HepG2 (cell line): ENCODE measurements around the gene CEBPA. TPM values are rescaled to one million over a fixed set of nuclear protein-coding genes. Genes with fewer than 3 reads are reported as not detected.

ENCODE experiments used
- HNF4A ChIP-seq: sonication (generic); formaldehyde crosslinking; IDR thresholded peaks from 2 replicates; pipeline ENCODE4 v1.4.0; 2020; ENCODE audit warnings: missing genetic modification reagents
- MEF2D ChIP-seq: sonication (generic); formaldehyde crosslinking; IDR thresholded peaks from 2 replicates; pipeline ENCODE4 v1.5.1; 2020; ENCODE audit warnings: mild to moderate bottlenecking, missing genetic modification reagents
- NONO ChIP-seq, 2 experiments: fragments of 450-650 bp in 1 of 2; sonication (generic) in 1 of 2; formaldehyde crosslinking in 1 of 2; IDR thresholded peaks in 1 of 2; conservative IDR thresholded peaks in 1 of 2; 2 replicates each; pipeline versions ENCODE4 v1.6.1 to v1.8.0; 2017 to 2022; ENCODE audit warnings: mild to moderate bottlenecking in 1 of 2, missing genetic modification reagents in 1 of 2, moderate library complexity in 1 of 2
- RBFOX2 ChIP-seq: fragments of 200-400 bp; formaldehyde crosslinking; IDR thresholded peaks from 2 replicates; pipeline ENCODE4 v1.6.1; 2017; ENCODE audit warnings: low read depth, mild to moderate bottlenecking, low read length
- SAFB2 ChIP-seq: sonication (generic); formaldehyde crosslinking; IDR thresholded peaks from 2 replicates; pipeline ENCODE4 v1.5.1; 2020; ENCODE audit warnings: missing genetic modification reagents, low read depth, mild to moderate bottlenecking, borderline replicate concordance
- SOX6 ChIP-seq, 2 experiments: fragments of 450-650 bp in 1 of 2; sonication (generic) in 1 of 2; formaldehyde crosslinking in 1 of 2; IDR thresholded peaks; 2 replicates each; pipeline versions ENCODE4 v1.4.0 to v1.6.1; 2017 to 2020; ENCODE audit warnings: antibody characterized with exemption in 1 of 2, mild to moderate bottlenecking in 1 of 2, missing genetic modification reagents in 1 of 2
- TBX2 ChIP-seq: sonication (generic); formaldehyde crosslinking; IDR thresholded peaks from 2 replicates; pipeline ENCODE4 v1.5.0; 2020; ENCODE audit warnings: missing genetic modification reagents, mild to moderate bottlenecking, borderline replicate concordance
- TCF7 ChIP-seq: sonication (generic); IDR thresholded peaks from 2 replicates; pipeline ENCODE4 v1.6.1; 2016; ENCODE audit warnings: antibody characterized with exemption, low read depth
- U2AF2 ChIP-seq: fragments of 200-400 bp; formaldehyde crosslinking; IDR thresholded peaks from 2 replicates; pipeline ENCODE4 v1.6.1; 2017; ENCODE audit warnings: low read depth, mild to moderate bottlenecking, low read length
- WIZ ChIP-seq: sonication (generic); formaldehyde crosslinking; IDR thresholded peaks from 2 replicates; pipeline ENCODE4 v1.5.1; 2020; ENCODE audit warnings: mild to moderate bottlenecking, missing genetic modification reagents
- ZBTB44 ChIP-seq: sonication (generic); formaldehyde crosslinking; IDR thresholded peaks from 2 replicates; pipeline ENCODE4 v1.4.0; 2020; ENCODE audit warnings: missing genetic modification reagents
- ZBTB8A ChIP-seq: sonication (generic); formaldehyde crosslinking; IDR thresholded peaks from 2 replicates; pipeline ENCODE4 v1.4.0; 2020; ENCODE audit warnings: mild to moderate bottlenecking, low read depth, missing genetic modification reagents, borderline replicate concordance
- ZNF224 ChIP-seq: sonication (generic); formaldehyde crosslinking; IDR thresholded peaks from 2 replicates; pipeline ENCODE4 v1.5.0; 2020; ENCODE audit warnings: mild to moderate bottlenecking, missing genetic modification reagents
- ZNF225 ChIP-seq: sonication (generic); formaldehyde crosslinking; IDR thresholded peaks from 2 replicates; pipeline ENCODE4 v1.4.0; 2020; ENCODE audit warnings: mild to moderate bottlenecking, missing genetic modification reagents
- ZNF317 ChIP-seq: sonication (generic); formaldehyde crosslinking; IDR thresholded peaks from 2 replicates; pipeline ENCODE4 v1.5.0; 2020; ENCODE audit warnings: mild to moderate bottlenecking, missing genetic modification reagents
- ZNF337 ChIP-seq: sonication (generic); formaldehyde crosslinking; IDR thresholded peaks from 2 replicates; pipeline ENCODE4 v1.5.1; 2020; ENCODE audit warnings: missing genetic modification reagents, low read depth, mild to moderate bottlenecking, borderline replicate concordance
- ZNF33A ChIP-seq: sonication (generic); formaldehyde crosslinking; IDR thresholded peaks from 2 replicates; pipeline ENCODE4 v1.5.1; 2020; ENCODE audit warnings: missing genetic modification reagents, mild to moderate bottlenecking, moderate library complexity, borderline replicate concordance
- ZNF430 ChIP-seq: sonication (generic); formaldehyde crosslinking; IDR thresholded peaks from 2 replicates; pipeline ENCODE4 v1.9.0; 2021; ENCODE audit warnings: mild to moderate bottlenecking, missing genetic modification reagents
- ZNF550 ChIP-seq: sonication (generic); formaldehyde crosslinking; IDR thresholded peaks from 2 replicates; pipeline ENCODE4 v1.4.0; 2020; ENCODE audit warnings: mild to moderate bottlenecking, missing genetic modification reagents, borderline replicate concordance
- ZNF740 ChIP-seq: sonication (generic); formaldehyde crosslinking; IDR thresholded peaks from 2 replicates; pipeline ENCODE4 v1.4.0; 2020; ENCODE audit warnings: missing genetic modification reagents
- ZNF780A ChIP-seq: sonication (generic); formaldehyde crosslinking; IDR thresholded peaks from 2 replicates; pipeline ENCODE4 v1.8.0; 2022; ENCODE audit warnings: mild to moderate bottlenecking, missing genetic modification reagents, moderate library complexity
- ZNF790 ChIP-seq: sonication (generic); formaldehyde crosslinking; IDR thresholded peaks from 2 replicates; pipeline ENCODE4 v1.8.0; 2022; ENCODE audit warnings: missing genetic modification reagents, mild to moderate bottlenecking, borderline replicate concordance
- polyA plus RNA-seq, 8 experiments: library from polyadenylated mRNA; depleted of rRNA in 3 of 8; stranded (reverse) in 7 of 8; unstranded in 1 of 8; fragments of >200 nt; fragmentation: Illumina TruSeq in 4 of 8; extraction: Trizol in 4 of 8; gene quantifications; 2 replicates each; pipeline versions ENCODE4 v1.2.1 to v1.2.3, GENCODE V29; 2011 to 2016; ENCODE audit warnings: low read depth in 4 of 8, missing spikeins in 1 of 8, mixed read lengths in 1 of 8; ENCODE audit not compliant: insufficient read depth in 1 of 8
- total RNA-seq, 5 experiments: library from RNA; depleted of rRNA; stranded (reverse); fragments of >200 nt; fragmentation: Illumina TruSeq; extraction: Trizol; gene quantifications; 2 replicates each; pipeline ENCODE4 v1.2.3, GENCODE V29; 2016; ENCODE audit warnings: low read depth in 1 of 5
- TF ChIP-seq, protein P1 (sequence below), 2 experiments: sonication (generic) in 1 of 2; formaldehyde crosslinking in 1 of 2; IDR thresholded peaks; 2 replicates each; pipeline versions ENCODE4 v1.4.0 to v1.6.1; 2018 to 2020; ENCODE audit warnings: missing genetic modification reagents in 2 of 2, borderline replicate concordance in 1 of 2, low read depth in 1 of 2, mild to moderate bottlenecking in 1 of 2, missing biosample characterization in 1 of 2
- TF ChIP-seq, protein P2 (sequence below): sonication (generic); formaldehyde crosslinking; IDR thresholded peaks from 2 replicates; pipeline ENCODE4 v1.5.0; 2020; ENCODE audit warnings: missing genetic modification reagents

CEBPA gene
- total and polyA plus RNA-seq, 2 of the 13 experiments (the other 11 are each of a cell fraction or from before 2014, with no cell fraction given), result 24.8 to 103 TPM

DNA sequence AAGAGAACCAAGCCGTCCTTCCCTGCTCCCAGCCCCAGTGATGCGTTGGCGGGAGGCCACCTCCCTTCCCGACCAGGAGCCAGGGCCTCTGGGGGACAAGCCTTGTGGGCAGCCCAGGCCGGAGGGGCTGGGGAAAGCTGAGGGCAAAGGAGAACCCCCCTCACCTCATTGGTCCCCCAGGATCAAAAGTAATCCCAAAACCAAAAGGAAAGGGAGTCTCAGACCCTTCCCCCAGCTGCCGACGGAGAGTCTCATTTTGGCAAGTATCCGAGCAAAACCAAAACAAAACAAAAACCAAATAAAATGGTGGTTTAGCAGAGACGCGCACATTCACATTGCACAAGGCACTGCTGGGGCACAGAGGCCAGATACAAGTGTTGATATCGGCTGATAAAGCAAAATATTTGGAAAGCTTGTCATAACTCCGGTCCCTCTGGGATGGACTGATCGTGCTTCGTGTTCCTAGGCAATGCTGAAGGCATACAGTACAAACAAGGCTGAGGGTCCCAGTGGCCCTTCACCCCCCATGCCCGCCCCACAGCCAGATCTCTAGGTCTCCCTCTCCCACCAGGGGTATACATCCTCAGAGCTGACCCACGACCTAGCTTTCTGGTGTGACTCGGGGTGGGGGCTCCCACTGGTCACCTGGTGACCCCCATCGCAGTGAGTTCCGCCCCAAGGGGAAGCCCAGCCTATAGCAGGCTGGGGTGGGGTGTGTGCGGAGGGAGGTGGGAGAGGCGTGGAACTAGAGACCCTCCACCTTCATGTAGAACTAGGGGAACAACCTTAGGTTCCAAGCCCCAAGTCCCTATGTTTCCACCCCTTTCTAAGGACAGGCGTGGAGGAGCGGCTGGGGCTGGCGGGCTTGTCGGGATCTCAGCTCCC, 2.1 kb downstream of the CEBPA start (continued):
- TF ChIP-seq U2AF2, result no peak
- TF ChIP-seq SAFB2, result no peak
- 0 out of 2 replicates have a peak, but pooled peaks have one; percentile 25 for TF ChIP-seq ZNF430 (CRISPR knock-in tag)
- TF ChIP-seq NONO (IDR thresholded peaks at IDR 0.05), result no peak
- peak; percentile 46; the same call in 1 of the 2 replicates for TF ChIP-seq NONO (CRISPR knock-in tag; conservative IDR thresholded peaks at IDR 0.05)
- TF ChIP-seq ZNF550 (CRISPR knock-in tag), result no peak
- peak; percentile 31; the same call in 1 of the 2 replicates for TF ChIP-seq RBFOX2
- TF ChIP-seq, protein P1, sequence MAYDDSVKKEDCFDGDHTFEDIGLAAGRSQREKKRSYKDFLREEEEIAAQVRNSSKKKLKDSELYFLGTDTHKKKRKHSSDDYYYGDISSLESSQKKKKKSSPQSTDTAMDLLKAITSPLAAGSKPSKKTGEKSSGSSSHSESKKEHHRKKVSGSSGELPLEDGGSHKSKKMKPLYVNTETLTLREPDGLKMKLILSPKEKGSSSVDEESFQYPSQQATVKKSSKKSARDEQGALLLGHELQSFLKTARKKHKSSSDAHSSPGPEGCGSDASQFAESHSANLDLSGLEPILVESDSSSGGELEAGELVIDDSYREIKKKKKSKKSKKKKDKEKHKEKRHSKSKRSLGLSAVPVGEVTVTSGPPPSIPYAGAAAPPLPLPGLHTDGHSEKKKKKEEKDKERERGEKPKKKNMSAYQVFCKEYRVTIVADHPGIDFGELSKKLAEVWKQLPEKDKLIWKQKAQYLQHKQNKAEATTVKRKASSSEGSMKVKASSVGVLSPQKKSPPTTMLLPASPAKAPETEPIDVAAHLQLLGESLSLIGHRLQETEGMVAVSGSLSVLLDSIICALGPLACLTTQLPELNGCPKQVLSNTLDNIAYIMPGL (CRISPR knock-in tag; IDR thresholded peaks at IDR 0.05; ENCODE audit: borderline replicate concordance in 1 of 2, low read depth in 1 of 2), result 0 out of 4 replicates have a peak, but pooled peaks of 1 of the 2 experiments have one; percentile 8
- TF ChIP-seq SOX6 (IDR thresholded peaks at IDR 0.05), result no peak
- no peak; the same call in 1 of the 2 replicates for TF ChIP-seq SOX6 (CRISPR knock-in tag; IDR thresholded peaks at IDR 0.05)
- TF ChIP-seq MEF2D (CRISPR knock-in tag), result no peak
- TF ChIP-seq ZNF225, result no peak
- TF ChIP-seq TBX2 (CRISPR knock-in tag), result 0 out of 2 replicates have a peak, but pooled peaks have one; percentile 2
- no peak for TF ChIP-seq ZBTB44 (CRISPR knock-in tag)
- no peak for TF ChIP-seq WIZ (CRISPR knock-in tag)
- no peak for TF ChIP-seq ZNF317
- no peak for TF ChIP-seq ZNF740 (CRISPR knock-in tag)
- 0 out of 2 replicates have a peak, but pooled peaks have one; percentile 34 for TF ChIP-seq ZNF224
- TF ChIP-seq ZNF790 (CRISPR knock-in tag), result peak; percentile 65; the same call in 1 of the 2 replicates
- no peak for TF ChIP-seq HNF4A (CRISPR knock-in tag)
- no peak for TF ChIP-seq ZNF33A (CRISPR knock-in tag)
- no peak for TF ChIP-seq TCF7
- TF ChIP-seq ZBTB8A, result no peak
- TF ChIP-seq ZNF780A (CRISPR knock-in tag), result no peak
- 0 out of 2 replicates have a peak, but pooled peaks have one; percentile 28 for TF ChIP-seq ZNF337 (CRISPR knock-in tag)
- TF ChIP-seq, protein P2, sequence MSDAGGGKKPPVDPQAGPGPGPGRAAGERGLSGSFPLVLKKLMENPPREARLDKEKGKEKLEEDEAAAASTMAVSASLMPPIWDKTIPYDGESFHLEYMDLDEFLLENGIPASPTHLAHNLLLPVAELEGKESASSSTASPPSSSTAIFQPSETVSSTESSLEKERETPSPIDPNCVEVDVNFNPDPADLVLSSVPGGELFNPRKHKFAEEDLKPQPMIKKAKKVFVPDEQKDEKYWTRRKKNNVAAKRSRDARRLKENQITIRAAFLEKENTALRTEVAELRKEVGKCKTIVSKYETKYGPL, result no peak
